ENCODE measurements around the gene SESN1.

Gene SESN1

GRCh38 chr6:109060571-109060970, 34.1 kb downstream of the SESN1 start:
- no peak for DNase-seq (ENCODE audit: low spot score)

DNA sequence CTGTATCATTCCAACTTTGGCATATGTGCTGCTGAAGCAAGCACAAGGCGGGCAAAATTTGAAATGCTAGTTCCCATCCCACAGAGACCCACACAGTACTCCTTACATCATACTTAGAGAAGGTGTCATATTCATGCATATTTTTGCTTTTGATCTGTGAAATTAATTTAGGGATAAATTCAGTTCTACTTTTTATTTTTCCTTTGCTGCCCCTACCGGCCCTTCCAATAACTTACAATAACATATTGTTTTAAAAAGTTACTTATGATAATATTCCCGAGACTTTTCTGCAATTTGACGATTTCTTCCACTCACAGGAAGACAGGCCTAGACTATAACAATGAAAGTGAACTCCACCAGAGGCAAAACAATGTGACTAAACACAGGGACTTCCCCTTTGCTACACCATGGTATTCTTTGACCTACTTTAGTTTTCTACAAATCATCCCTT, 35.0 kb downstream of the SESN1 start:
- DNase-seq (ENCODE audit: low spot score) = peak; percentile 69

DNA sequence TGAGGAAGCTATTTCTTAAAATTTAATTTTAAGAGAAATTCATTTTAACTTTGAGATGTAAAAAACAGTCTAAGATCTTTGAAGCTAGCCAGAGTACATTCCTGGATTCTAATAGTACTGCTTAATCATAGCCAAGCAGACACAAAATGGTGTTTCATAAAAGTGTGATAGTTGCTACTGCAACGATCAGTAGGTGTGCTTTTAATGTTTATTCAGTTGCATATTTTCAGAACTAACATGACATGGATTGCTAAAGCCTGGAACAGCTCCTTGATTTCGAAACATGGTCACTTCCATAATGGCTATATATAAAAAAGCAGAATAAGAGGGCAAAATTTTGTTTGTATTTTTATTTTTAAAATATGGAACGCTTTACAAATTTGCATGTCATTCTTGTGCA, 35.5 kb downstream of the SESN1 start:
- DNase-seq (ENCODE audit: low spot score) = no peak

GRCh38 chr6:109058620-109059019, 36.0 kb downstream of the SESN1 start:
- no peak for DNase-seq (ENCODE audit: low spot score)

- DNase-seq (ENCODE audit: low spot score) = no peak
Measured at GRCh38 chr6:109056661-109057060, 38.0 kb downstream of the SESN1 start.

DNA sequence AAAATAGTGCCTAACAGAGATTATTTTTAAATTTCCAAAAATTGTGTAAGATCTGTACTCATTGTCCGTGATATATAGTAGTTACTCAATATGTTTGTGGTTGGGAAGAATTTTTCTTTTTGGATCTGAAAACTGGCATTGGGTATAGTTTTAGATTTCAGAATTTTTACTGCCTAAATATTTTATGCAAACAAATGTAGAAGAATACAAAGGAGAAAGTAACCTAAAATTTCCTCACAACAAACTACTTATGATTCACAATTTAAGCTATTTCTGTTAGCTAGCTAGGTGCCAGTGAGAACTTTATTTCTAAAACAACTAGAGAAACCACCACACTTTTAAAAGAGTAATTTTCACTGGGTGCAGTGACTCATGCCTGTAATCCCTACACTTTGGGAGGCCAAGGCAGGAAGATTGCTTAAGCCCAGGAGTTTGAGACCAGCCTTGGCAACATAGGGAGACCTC, 38.8 kb downstream of the SESN1 start:
- no peak for DNase-seq (ENCODE audit: low spot score)

DNA sequence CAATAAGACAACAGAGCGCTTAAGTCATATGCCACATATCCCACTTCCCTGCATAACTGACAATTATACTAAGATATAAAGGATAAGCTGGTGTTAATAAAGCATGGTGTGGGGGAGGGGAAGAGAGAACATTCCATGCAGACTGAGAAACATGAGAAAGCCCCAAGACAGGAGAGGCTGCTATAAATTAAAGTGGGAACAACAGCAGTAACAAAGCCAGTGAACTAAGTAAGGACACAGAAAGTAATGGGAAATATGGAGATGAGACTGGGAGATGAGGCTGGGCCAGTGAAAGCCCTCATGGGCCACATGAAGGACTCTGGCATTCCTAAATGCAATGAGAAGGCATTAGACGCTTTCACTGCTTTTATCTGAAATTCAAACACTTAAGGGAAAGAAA, 41.3 kb downstream of the SESN1 start:
- DNase-seq (ENCODE audit: low spot score) = no peak

DNA sequence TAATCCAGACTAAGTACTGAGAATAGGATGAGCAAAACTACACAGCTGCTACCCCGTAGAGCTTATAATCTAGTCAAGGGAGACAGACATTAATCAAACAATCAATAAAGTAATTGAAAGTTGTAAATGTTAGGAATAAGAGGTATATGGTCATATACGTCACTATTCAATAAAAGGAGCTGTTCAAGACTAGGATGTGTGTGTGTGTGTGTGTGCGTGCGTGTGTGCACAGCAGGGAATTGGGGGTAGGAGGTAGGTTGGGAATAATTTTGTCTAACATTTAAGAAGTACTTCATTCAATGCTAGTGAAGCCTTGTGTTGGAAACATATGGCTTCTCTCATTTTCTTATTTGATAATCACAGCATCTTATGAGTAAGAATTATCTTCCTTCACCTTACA, 41.8 kb downstream of the SESN1 start:
- no peak for DNase-seq (ENCODE audit: low spot score)

- no peak for DNase-seq (ENCODE audit: low spot score)
Measured at GRCh38 chr6:109052018-109052651, 42.5 kb downstream of the SESN1 start.

- DNase-seq (ENCODE audit: low spot score) = no peak
Measured at GRCh38 chr6:109051301-109052017, 43.2 kb downstream of the SESN1 start.

DNA sequence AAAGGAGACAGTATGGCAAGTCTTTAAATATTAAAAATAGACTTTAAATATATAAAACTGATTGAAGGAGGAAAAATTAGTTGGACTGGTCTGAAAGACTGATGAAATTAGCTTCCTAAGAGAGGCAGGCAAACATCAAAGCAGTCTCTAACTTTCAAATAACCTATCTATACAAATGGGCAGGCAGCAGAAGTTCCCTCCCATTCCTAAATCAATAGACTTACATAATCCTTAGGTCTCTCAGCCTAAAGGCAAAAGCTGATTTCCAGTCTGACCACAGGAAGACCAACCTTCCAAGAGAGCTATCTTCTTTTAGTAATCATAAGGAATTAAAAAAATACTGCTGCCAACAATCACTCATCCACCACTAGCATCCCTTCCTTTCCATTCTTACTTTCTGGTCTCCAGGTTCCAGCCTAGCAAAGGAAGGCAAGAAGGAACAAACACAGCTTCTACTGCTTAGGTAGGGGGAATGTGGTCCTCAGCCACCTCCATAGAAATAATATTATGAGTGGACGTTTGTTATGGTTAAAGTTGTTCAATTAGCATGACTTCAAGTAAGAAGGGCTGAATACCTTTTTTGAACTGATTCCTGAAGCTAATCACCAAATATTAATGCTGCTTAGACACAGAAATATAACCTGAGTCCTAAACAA, 44.1 kb downstream of the SESN1 start:
- DNase-seq (ENCODE audit: low spot score) = no peak

DNA sequence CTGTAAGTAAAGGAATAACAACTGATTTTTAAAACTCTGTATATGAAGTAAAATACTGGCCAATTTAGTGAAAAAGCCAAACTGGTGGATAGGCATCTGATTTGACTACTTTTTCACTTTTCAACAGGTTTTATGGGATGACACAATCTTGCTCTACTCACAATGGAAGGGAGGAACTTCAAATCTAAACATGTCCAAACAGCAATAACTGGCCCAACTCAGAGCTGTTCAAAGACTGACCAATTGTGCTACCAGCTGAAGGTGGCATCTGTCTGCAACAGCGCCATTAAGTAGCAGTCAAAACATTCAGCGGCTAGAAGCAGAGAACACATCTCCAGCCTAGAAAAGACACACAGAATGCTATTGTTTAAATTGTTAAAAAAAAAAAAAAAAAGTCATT, 44.6 kb downstream of the SESN1 start:
- peak; percentile 91 for DNase-seq (ENCODE audit: low spot score)

DNA sequence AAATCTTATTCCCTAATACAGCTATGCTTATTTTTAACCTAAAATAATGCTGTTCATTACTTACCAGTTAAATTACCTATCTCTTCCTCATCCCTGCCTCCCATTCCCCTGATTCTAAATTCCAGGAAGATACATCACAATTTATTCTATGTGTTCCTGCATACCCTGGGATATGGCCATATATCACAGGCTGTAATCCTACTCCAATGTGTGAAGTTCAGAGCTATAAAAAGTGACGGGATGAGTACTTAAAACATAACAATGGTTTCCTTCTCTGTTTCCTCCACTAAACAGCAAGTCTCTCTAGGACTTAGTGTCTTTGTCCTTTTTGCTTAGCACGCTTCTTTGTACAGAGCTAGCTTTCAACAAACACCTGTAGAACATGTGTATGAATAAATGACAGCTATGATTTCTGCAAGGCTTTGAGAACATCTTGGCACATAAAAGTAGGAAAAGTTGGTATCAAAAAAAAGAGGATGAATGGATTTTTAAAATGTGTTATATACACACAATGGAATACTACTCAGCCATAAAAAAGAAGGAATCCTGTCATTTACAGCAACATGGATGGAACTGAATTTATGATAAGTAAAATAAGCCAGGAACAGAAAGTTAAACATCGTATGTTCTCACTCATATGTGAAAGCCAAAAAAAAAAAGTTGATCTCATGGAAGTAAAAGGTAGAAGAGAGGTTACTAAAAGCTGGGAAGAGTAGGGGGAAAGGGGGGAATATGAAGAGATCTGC, 45.8 kb downstream of the SESN1 start:
- no peak for DNase-seq (ENCODE audit: low spot score)

DNA sequence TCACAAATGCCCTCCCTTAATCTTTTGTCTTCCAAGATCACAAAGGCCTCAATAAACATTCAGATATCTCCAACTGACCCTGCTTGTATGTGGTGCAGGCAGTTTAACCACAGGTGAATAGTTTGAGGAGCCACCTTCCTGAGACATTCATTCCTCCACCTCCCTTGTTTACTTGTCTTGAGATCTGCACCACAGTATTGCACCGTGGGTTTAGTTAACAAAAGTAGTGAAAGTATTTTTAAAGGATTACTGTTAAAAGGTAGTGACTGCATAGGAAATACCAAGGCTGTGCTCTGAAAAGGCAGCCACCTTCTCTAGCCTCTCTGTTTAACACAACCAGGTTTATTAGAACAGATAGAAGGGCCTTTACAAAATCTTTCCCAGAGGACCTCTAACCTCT, 46.5 kb downstream of the SESN1 start:
- no peak for DNase-seq (ENCODE audit: low spot score)

DNA sequence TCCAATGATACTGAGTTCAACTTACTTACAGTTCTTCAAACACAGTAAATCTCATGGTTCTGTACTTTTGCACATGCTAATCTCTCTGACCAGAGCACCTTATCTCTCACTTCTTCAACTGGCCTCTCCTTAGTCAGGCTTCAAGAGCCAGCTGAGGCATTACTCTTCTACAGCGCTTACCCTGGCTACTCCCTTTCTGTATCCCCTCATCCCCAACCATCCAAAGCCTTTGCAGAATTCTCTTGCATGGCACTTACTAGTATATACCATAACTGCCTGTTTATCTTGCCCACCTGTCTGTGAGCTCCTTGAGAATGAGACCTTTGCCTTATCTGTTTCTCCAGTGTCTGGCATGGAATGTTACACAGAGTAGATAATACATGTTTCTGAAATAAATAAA, 49.2 kb downstream of the SESN1 start:
- no peak for DNase-seq (ENCODE audit: low spot score)

DNA sequence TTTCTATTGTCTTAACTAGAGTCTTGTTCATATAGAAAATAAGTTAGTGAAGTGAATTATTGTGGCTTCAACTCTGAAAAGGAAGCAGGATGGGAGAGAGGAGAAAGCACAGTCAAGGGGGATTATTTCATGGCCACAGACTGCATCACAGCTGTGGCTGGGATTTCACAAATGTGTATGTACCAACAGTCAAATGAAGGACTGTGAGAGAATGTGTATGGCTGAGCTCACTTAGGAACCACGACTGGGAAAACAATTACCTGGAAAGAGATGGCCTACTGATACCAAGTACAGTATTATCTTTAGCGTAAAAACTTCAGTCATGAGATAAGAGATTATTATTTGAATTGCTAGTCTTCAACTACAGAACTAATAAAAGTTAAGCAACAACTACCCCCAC, 54.9 kb downstream of the SESN1 start:
- no peak for DNase-seq (ENCODE audit: low spot score)

DNA sequence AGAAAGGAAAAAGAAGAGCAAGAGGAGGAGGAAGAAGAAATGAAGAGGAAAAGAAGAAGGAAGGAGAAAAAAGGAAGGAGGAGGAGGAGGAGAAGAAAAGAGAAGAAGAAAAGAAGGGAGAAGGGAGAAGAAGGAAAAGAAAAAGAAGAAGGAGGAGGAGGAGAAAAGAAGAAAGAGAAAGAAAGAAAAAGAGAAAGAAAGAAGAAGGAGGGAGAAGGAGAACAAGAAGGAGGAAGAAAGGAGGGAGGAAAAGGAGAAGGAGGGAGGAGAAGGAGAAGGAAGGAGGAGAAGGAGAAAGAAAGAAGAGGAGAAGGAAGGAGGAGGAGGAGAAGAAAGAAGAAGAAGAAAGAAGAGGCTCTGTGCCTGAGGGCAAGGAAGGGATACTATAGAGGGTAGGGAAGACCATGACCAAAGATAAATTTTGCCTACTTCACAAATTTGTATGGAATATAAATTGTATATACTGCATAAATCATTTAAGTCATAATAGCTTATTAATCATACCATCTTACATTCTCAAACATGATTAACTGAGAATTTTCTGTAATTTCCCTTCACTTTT, 55.7 kb downstream of the SESN1 start:
- DNase-seq (ENCODE audit: low spot score) = no peak

DNA sequence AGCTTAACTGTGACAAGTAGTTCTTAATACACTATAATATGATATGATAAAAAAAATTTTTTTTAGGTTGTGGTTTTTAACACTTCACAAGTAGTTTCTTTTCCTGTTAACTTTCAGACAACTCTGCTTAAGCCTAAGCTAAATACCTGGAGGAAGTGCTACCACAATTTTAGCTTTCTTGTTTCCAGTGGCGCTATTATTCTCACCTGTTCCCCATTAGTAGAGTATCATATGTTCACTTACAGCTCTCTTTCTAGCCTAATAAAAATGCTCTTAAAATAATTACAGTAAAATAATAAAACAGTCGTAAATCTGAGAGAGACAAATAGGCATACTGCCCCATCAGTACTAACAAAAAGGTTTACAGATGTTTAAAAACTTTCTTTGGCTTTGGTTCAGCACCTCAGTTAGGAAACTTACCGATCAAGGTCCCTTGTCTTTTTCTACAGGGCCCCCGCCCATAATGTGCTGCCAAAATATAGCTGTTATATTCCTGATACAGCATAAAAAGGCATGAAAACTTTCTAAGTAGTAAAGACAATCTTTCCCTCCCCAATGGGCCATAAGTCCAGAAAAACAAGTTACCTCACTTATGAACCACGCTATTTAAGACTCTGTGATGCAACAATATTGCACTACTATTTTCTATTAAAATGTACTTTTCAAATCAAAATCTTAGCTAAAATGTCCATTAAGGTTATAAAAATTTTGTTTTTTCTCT, 57.9 kb downstream of the SESN1 start:
- no peak for DNase-seq (ENCODE audit: low spot score)

GRCh38 chr6:109034526-109034925, 60.1 kb downstream of the SESN1 start:
- no peak for DNase-seq (ENCODE audit: low spot score)

GRCh38 chr6:109033655-109034054, 61.0 kb downstream of the SESN1 start:
- DNase-seq (ENCODE audit: low spot score) = no peak

GRCh38 chr6:109031416-109031815, 63.2 kb downstream of the SESN1 start:
- no peak for DNase-seq (ENCODE audit: low spot score)

GRCh38 chr6:109029313-109029712, 65.3 kb downstream of the SESN1 start:
- no peak for DNase-seq (ENCODE audit: low spot score)
